SK-N-SH (cell line): Measurements from ENCODE around the gene IGF1R.

Experiments used
- CTCF ChIP-seq: fragments of 200-600 bp; sonication (generic); IDR thresholded peaks from 2 replicates; pipeline ENCODE4 v1.6.1; 2017; ENCODE audit warnings: antibody characterized with exemption, mild to moderate bottlenecking, moderate library complexity
- FOXM1 ChIP-seq: IDR thresholded peaks from 2 replicates; pipeline ENCODE4 v1.4.0; 2012; ENCODE audit warnings: low read depth, mild to moderate bottlenecking
- MAX ChIP-seq: IDR thresholded peaks from 2 replicates; pipeline ENCODE4 v1.4.0; 2012; ENCODE audit warnings: low read depth
- MXI1 ChIP-seq: IDR thresholded peaks from 2 replicates; pipeline ENCODE4 v1.6.1; 2012; ENCODE audit warnings: mild to moderate bottlenecking, low read depth, low read length, improper control_type of control experiment
- RAD21 ChIP-seq: IDR thresholded peaks from 2 replicates; pipeline ENCODE4 v1.6.1; 2012; ENCODE audit warnings: mild to moderate bottlenecking, low read length
- YY1 ChIP-seq: IDR thresholded peaks from 2 replicates; pipeline ENCODE4 v1.4.0; 2012; ENCODE audit warnings: low read depth, mild to moderate bottlenecking

GRCh38 chr15:98651036-98651481, 2.7 kb downstream of the IGF1R start:
- TF ChIP-seq MXI1 (no peak), RAD21 (no peak), CTCF (no peak), MAX (no peak), FOXM1 (no peak), YY1 (no peak)
